ENCODE data around the gene SGMS1.
A peak's percentile ranks its signal among the peaks of the same experiment; 100 is the strongest.

DNA sequence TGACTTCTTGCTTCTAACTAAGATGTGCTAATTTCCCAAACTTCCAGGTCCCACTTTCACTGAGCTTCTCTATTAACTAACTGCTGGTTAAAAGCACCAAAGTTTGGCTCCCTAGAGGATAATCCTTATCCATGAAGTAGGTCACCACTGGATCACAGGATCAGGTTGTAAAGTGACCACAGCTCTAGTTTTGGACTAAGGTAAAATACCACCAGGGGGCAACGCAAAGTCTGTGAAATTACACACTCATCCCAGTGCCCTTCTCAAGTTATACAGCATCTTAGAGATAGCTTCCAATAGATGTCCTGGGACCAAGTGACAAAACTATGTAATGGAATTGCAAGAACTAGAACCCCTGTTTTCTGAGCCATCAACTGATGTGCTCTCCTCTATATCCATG, 256.0 kb downstream of the SGMS1 start:
- TF ChIP-seq, protein P1, sequence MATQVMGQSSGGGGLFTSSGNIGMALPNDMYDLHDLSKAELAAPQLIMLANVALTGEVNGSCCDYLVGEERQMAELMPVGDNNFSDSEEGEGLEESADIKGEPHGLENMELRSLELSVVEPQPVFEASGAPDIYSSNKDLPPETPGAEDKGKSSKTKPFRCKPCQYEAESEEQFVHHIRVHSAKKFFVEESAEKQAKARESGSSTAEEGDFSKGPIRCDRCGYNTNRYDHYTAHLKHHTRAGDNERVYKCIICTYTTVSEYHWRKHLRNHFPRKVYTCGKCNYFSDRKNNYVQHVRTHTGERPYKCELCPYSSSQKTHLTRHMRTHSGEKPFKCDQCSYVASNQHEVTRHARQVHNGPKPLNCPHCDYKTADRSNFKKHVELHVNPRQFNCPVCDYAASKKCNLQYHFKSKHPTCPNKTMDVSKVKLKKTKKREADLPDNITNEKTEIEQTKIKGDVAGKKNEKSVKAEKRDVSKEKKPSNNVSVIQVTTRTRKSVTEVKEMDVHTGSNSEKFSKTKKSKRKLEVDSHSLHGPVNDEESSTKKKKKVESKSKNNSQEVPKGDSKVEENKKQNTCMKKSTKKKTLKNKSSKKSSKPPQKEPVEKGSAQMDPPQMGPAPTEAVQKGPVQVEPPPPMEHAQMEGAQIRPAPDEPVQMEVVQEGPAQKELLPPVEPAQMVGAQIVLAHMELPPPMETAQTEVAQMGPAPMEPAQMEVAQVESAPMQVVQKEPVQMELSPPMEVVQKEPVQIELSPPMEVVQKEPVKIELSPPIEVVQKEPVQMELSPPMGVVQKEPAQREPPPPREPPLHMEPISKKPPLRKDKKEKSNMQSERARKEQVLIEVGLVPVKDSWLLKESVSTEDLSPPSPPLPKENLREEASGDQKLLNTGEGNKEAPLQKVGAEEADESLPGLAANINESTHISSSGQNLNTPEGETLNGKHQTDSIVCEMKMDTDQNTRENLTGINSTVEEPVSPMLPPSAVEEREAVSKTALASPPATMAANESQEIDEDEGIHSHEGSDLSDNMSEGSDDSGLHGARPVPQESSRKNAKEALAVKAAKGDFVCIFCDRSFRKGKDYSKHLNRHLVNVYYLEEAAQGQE (IDR thresholded peaks at IDR 0.05; ENCODE audit: unreplicated experiment): no peak
- TF ChIP-seq EZH2phosphoT487 (IDR thresholded peaks at IDR 0.05; ENCODE audit: unreplicated experiment) (no peak), EZH2 (IDR thresholded peaks at IDR 0.05; ENCODE audit: low read depth, unreplicated experiment) (no peak)
- TF ChIP-seq, protein P2, sequence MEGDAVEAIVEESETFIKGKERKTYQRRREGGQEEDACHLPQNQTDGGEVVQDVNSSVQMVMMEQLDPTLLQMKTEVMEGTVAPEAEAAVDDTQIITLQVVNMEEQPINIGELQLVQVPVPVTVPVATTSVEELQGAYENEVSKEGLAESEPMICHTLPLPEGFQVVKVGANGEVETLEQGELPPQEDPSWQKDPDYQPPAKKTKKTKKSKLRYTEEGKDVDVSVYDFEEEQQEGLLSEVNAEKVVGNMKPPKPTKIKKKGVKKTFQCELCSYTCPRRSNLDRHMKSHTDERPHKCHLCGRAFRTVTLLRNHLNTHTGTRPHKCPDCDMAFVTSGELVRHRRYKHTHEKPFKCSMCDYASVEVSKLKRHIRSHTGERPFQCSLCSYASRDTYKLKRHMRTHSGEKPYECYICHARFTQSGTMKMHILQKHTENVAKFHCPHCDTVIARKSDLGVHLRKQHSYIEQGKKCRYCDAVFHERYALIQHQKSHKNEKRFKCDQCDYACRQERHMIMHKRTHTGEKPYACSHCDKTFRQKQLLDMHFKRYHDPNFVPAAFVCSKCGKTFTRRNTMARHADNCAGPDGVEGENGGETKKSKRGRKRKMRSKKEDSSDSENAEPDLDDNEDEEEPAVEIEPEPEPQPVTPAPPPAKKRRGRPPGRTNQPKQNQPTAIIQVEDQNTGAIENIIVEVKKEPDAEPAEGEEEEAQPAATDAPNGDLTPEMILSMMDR (conservative IDR thresholded peaks at IDR 0.05; ENCODE audit: low read depth in 2 of 2): peak; percentile 61 to 71
